HFFc6 (cell line): ENCODE measurements around the gene DYNC1I1. TPM values are rescaled to one million over a fixed set of nuclear protein-coding genes. Genes with fewer than 3 reads are reported as not detected.

ENCODE experiments used
- DNase-seq: peaks from one replicate; pipeline ENCODE4 v3.0.0-alpha.2; 2018
- H3K27ac Mint-ChIP-seq: 2 replicates; pipeline ENCODE4 v1.8.0; 2020; ENCODE audit warnings: mild to moderate bottlenecking, mixed read lengths
- H3K27me3 Mint-ChIP-seq: 2 replicates; pipeline ENCODE4 v1.8.0; 2021; ENCODE audit warnings: mild to moderate bottlenecking, moderate library complexity, mixed read lengths; ENCODE audit not compliant: insufficient read depth
- H3K36me3 Mint-ChIP-seq: 2 replicates; pipeline ENCODE4 v1.8.0; 2021; ENCODE audit warnings: low read depth, mixed read lengths
- H3K4me1 Mint-ChIP-seq: 2 replicates; pipeline ENCODE4 v1.8.0; 2020; ENCODE audit warnings: low read depth, mixed read lengths
- H3K4me3 Mint-ChIP-seq: 2 replicates; pipeline ENCODE4 v1.8.0; 2020; ENCODE audit warnings: mild to moderate bottlenecking, moderate library complexity, mixed read lengths
- H3K9me3 Mint-ChIP-seq: 2 replicates; pipeline ENCODE4 v1.8.0; 2020; ENCODE audit warnings: mild to moderate bottlenecking, mixed read lengths
- total RNA-seq, 6 experiments: library from RNA; stranded (reverse); fragmentation: NEBNext Ultra II Directional; extraction: Animal tissue kit (Norgen Biotek cat#: 25700); gene quantifications; 2 replicates in 1 of 6; 3 replicates in 5 of 6; pipeline ENCODE4 v1.2.3, GENCODE V29; 2021
- TF ChIP-seq, protein P1 (sequence below): fragments of 200-600 bp; sonication (generic); IDR thresholded peaks from 2 replicates; pipeline ENCODE4 v1.5.0; 2021; ENCODE audit warnings: antibody characterized with exemption, mild to moderate bottlenecking

Gene DYNC1I1
- total RNA-seq, 6 experiments from 2014 or later = 0.08 to 0.34 (median 0.14) TPM; not detected in 1

DNA sequence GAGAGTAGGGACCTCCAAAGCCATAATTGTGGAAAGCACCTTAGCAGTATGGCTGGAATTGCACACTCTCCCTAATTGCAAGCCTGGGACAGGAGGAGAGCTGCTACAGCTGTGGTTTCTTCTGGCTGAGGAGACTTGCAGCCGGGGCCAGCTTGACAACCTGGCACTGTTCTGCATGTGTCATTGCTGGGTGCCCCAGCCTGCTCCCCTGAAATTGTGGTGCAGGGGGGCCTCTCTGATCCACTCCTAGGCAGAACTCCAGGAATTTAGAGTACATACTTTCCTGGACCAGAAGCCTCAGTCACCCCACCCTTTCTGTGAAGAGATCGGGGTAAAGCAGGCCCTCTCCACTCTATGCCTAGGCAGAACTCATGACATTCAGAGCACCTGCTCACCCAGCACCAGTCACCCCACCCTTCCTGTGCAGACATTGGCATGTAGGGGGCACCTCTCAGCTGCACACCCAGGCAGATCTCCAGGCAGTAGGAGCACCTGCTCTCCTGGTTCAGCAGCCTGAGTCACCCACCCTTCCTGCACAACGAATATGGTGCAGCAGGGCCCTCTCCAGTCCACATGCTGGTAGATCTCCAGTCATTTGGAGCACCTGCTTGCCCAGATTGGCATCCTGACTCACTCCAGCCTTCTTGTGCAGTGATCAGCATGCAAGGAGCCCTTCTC lies 34.4 kb upstream of the DYNC1I1 start:
- H3K4me3 Mint-ChIP-seq = no peak overlapping the region
- H3K4me1 Mint-ChIP-seq = no peaks in the 10 kb centered on the region
- no peaks in the 10 kb centered on the region for H3K27me3 Mint-ChIP-seq
- no peak for DNase-seq
- H3K9me3 Mint-ChIP-seq = peaks cover 23% of the 10 kb centered on the region
- no peaks in the 10 kb centered on the region for H3K36me3 Mint-ChIP-seq
- TF ChIP-seq, protein P1, sequence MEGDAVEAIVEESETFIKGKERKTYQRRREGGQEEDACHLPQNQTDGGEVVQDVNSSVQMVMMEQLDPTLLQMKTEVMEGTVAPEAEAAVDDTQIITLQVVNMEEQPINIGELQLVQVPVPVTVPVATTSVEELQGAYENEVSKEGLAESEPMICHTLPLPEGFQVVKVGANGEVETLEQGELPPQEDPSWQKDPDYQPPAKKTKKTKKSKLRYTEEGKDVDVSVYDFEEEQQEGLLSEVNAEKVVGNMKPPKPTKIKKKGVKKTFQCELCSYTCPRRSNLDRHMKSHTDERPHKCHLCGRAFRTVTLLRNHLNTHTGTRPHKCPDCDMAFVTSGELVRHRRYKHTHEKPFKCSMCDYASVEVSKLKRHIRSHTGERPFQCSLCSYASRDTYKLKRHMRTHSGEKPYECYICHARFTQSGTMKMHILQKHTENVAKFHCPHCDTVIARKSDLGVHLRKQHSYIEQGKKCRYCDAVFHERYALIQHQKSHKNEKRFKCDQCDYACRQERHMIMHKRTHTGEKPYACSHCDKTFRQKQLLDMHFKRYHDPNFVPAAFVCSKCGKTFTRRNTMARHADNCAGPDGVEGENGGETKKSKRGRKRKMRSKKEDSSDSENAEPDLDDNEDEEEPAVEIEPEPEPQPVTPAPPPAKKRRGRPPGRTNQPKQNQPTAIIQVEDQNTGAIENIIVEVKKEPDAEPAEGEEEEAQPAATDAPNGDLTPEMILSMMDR = no peak
- no peak overlapping the region for H3K27ac Mint-ChIP-seq

DNA sequence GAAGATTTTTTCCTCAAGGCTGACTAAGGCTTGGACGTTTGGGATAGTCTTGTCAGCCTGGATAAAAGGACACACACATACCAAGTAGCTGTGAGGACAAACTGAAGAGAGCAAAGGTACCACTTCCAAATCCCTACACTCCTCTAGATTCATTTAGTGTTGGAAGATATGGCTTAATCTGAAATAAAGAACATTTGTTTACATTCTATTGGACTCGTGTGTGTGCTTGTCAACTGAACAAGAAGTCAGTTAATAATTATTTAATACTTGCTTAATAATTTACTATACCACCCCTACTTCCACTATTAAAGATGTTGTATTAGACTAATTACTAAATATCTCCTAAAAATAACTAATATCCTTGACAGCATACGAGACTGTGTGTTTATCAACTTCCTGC lies 23.3 kb upstream of the DYNC1I1 start:
- Mint-ChIP-seq H3K4me1 (no peaks in the 10 kb centered on the region), H3K27ac (no peak overlapping the region), H3K27me3 (no peaks in the 10 kb centered on the region), H3K36me3 (no peaks in the 10 kb centered on the region; the same call in 1 of the 2 replicates), H3K9me3 (peaks cover 8% of the 10 kb centered on the region), H3K4me3 (no peak overlapping the region)
- TF ChIP-seq, protein P1 = no peak
- DNase-seq = no peak

DNA sequence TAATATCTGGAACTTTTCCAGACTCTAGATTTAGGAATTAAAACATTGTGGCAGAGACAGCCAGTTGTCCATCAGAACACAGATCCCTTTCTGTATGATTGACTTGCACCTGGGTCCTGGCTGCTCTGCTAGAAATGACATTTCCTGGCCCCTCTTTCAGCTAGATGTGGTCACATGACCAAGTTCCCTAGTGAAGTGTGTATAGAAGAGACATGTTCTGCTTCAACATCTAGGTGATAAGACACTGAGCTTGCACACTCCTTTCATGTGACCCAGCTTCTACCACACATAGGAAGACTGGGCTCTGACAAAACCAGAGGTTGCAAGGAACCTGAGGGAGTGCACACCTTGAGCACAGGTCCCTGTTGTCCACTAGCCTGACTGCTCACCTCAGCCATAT lies 22.8 kb upstream of the DYNC1I1 start:
- TF ChIP-seq, protein P1 = no peak
- Mint-ChIP-seq H3K36me3 (no peaks in the 10 kb centered on the region; the same call in 1 of the 2 replicates), H3K27me3 (no peaks in the 10 kb centered on the region), H3K4me1 (no peaks in the 10 kb centered on the region), H3K4me3 (no peak overlapping the region), H3K9me3 (peaks cover 8% of the 10 kb centered on the region), H3K27ac (no peak overlapping the region)
- no peak for DNase-seq

DNA sequence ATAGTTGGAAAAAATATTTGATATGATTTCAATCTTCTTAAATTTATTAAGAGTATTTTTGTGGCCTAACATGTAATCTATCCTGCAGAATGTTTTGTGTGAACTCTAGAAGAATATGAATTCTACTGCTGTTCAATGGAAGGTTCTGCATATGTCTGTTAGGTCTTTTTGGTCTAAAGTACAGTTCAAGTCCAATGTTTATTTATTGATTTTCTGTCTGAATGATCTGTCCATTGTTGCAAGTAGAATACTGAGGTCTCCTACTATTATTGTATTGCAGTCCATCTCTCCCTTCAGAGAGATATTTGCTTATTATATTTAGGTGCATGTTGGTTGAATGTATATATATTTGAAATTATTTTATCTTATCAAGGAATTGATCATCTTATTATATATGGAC lies 18.9 kb upstream of the DYNC1I1 start:
- TF ChIP-seq, protein P1 = no peak
- no peak for DNase-seq
- H3K9me3 Mint-ChIP-seq = peaks cover 13% of the 10 kb centered on the region
- no peaks in the 10 kb centered on the region; the same call in 1 of the 2 replicates for H3K36me3 Mint-ChIP-seq
- H3K4me3 Mint-ChIP-seq = no peak overlapping the region
- no peaks in the 10 kb centered on the region for H3K27me3 Mint-ChIP-seq
- no peak overlapping the region for H3K27ac Mint-ChIP-seq
- H3K4me1 Mint-ChIP-seq = no peaks in the 10 kb centered on the region

DNA sequence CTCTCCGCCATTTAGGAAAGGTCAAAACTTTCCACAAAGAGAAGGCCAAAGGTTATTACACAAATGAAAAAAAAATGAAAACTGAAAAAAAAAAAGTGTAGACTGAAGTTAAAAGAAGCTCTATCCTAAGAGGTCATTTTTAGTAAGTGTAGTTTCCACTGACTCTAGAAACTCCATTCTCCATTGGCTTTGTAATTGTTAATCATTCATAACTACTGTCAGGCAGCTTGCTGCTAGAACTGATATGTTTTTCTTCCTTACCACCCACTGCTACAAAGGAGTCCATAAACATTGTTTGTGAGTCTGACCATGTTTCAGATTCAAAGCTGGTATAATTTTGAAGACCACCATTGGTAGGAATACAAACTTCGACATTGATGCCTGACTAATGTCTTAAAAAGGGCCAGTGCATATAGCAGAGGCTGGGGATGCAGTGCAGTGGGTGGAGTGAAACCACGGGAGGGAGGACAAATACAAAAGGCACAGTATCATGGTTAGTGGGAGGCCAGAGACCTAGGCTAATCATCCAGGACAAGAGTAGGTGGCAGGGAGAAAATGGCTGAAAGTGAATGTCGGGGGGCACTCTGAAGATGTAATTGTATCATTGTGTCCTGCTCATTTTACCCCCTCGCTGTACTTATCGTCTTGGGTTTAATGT lies 16.9 kb upstream of the DYNC1I1 start:
- no peaks in the 10 kb centered on the region for H3K27me3 Mint-ChIP-seq
- no peaks in the 10 kb centered on the region; the same call in 1 of the 2 replicates for H3K36me3 Mint-ChIP-seq

More for the DNA sequence above, 16.9 kb upstream of the DYNC1I1 start:
- TF ChIP-seq, protein P1 = no peak
- Mint-ChIP-seq H3K27ac (no peak overlapping the region), H3K9me3 (peaks cover 18% of the 10 kb centered on the region), H3K4me1 (no peaks in the 10 kb centered on the region), H3K4me3 (no peak overlapping the region)
- DNase-seq = no peak
